SK-N-MC (cell line): Measurements from ENCODE around the gene NDST1.

ENCODE experiments used
- DNase-seq: peaks from one replicate; pipeline ENCODE4 v3.0.0-alpha.2; 2011; ENCODE audit warnings: low read depth, low spot score
- H3K27ac ChIP-seq: fragments of 200-600 bp; sonication (generic); 2 replicates; pipeline ENCODE4 v1.5.1; 2016; ENCODE audit warnings: mixed run types
- H3K36me3 ChIP-seq: fragments of 200-600 bp; sonication (generic); 2 replicates; pipeline ENCODE4 v1.6.1; 2017; ENCODE audit warnings: antibody characterized with exemption, low read length, mixed read lengths; ENCODE audit not compliant: insufficient read depth
- H3K4me3 ChIP-seq: fragments of 200-600 bp; sonication (generic); 2 replicates; pipeline ENCODE4 v1.5.1; 2016
- H3K9ac ChIP-seq: fragments of 200-600 bp; sonication (generic); 2 replicates; pipeline ENCODE4 v1.8.0; 2017; ENCODE audit warnings: mixed run types, mixed read lengths; ENCODE audit not compliant: insufficient read length
- H3K9me3 ChIP-seq: fragments of 200-600 bp; sonication (generic); 2 replicates; pipeline ENCODE4 v1.6.1; 2017; ENCODE audit warnings: low read depth, mild to moderate bottlenecking, antibody characterized with exemption, low read length, moderate library complexity, mixed read lengths
- EZH2 ChIP-seq: fragments of 200-600 bp; sonication (generic); IDR thresholded peaks from one replicate; pipeline ENCODE4 v1.6.1; 2017; ENCODE audit warnings: antibody characterized with exemption
- FOXP2 ChIP-seq: optimal IDR thresholded peaks from 2 replicates; pipeline ENCODE3; 2011; ENCODE audit warnings: mild to moderate bottlenecking, moderate library complexity; ENCODE audit not compliant: insufficient read depth; ENCODE audit errors: extremely low read length, control extremely low read depth
- POLR2AphosphoS5 ChIP-seq: IDR thresholded peaks from 2 replicates; pipeline ENCODE4 v1.6.1; 2012; ENCODE audit warnings: mild to moderate bottlenecking, low read depth, low read length, borderline replicate concordance

The NDST1 gene

DNA sequence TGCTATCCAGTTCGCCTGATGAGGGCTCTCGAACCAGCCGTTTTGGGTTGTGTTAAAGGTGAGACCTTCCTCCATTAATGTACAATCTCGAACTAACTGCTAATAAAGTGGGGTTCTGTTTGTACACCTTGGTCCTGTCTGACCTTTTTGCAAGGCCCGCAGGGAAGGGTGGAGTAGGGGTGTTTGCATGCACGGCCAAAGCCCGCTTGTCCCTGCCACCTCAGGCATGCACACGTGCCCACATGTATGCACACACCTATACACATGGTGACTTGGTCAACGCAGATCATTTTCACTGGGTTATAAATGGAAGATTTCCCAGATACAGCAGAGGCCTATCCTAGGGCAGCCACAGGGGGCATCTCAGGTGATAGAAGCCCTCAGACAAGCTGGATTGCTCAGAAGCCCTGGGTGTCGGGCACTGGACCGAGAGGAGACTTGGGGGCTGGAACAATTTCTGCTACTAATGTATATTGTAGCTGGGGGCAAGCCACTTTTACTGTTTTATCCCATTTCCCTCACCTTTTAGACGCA, 50.2 kb downstream of the NDST1 start:
- no peak for DNase-seq
- H3K9me3 ChIP-seq, result no peaks in the 10 kb centered on the region
- H3K27ac ChIP-seq, result no peak overlapping the region
- H3K9ac ChIP-seq, result no peak overlapping the region
- no peak overlapping the region for H3K4me3 ChIP-seq
- no peak for TF ChIP-seq EZH2
- TF ChIP-seq FOXP2, result no peak
- no peak for TF ChIP-seq POLR2AphosphoS5
- H3K36me3 ChIP-seq, result no peaks in the 10 kb centered on the region; the same call in 1 of the 2 replicates

GRCh38 chr5:150559088-150559487, 51.2 kb downstream of the NDST1 start:
- no peaks in the 10 kb centered on the region for H3K36me3 ChIP-seq
- no peak overlapping the region for H3K4me3 ChIP-seq
- TF ChIP-seq EZH2, result no peak
- no peak for TF ChIP-seq POLR2AphosphoS5
- TF ChIP-seq FOXP2, result no peak
- no peak for DNase-seq
- no peaks in the 10 kb centered on the region for H3K9me3 ChIP-seq
- H3K27ac ChIP-seq, result no peak overlapping the region
- H3K9ac ChIP-seq, result no peak overlapping the region

DNA sequence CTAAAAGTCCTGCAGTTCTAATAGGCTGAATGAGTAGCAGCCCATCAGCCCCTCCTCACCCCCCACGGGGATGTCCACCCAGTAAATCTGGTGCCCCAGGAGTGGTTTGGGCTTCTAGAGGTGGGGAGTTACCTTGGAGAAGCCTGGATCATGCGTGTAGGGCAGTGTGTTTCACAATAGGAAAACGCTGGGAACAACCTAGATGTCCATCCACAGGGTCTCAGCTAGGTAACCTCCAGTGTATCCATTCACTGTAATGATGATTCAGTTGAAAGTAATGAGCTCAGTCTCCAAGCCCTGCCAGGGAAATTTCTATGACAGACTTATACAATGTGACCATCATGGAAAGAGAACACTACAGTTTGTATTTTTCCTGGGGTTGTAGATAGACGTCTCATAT, 51.8 kb downstream of the NDST1 start:
- H3K4me3 ChIP-seq, result no peak overlapping the region
- DNase-seq, result no peak
- no peaks in the 10 kb centered on the region for H3K36me3 ChIP-seq
- no peak overlapping the region for H3K27ac ChIP-seq
- no peak for TF ChIP-seq FOXP2
- no peaks in the 10 kb centered on the region for H3K9me3 ChIP-seq
- H3K9ac ChIP-seq, result no peak overlapping the region

- Histone ChIP-seq H3K9ac (no peak overlapping the region), H3K9me3 (no peaks in the 10 kb centered on the region), H3K4me3 (no peak overlapping the region), H3K27ac (no peak overlapping the region), H3K36me3 (no peaks in the 10 kb centered on the region)
- peak; percentile 78 for DNase-seq
- TF ChIP-seq POLR2AphosphoS5 (no peak), FOXP2 (no peak), EZH2 (no peak)
Observed at GRCh38 chr5:150560401-150561191, 52.7 kb downstream of the NDST1 start.

GRCh38 chr5:150561192-150561512, 53.2 kb downstream of the NDST1 start:
- H3K4me3 ChIP-seq, result no peak overlapping the region
- no peaks in the 10 kb centered on the region for H3K9me3 ChIP-seq
- no peak for DNase-seq
- no peak overlapping the region for H3K27ac ChIP-seq
- no peak overlapping the region for H3K9ac ChIP-seq
- H3K36me3 ChIP-seq, result no peaks in the 10 kb centered on the region
- no peak for TF ChIP-seq FOXP2
- no peak for TF ChIP-seq EZH2
- TF ChIP-seq POLR2AphosphoS5, result no peak

- no peak for TF ChIP-seq EZH2
- no peak for DNase-seq
- no peak overlapping the region for H3K27ac ChIP-seq
- H3K9ac ChIP-seq, result no peak overlapping the region
- no peaks in the 10 kb centered on the region for H3K36me3 ChIP-seq
- no peaks in the 10 kb centered on the region for H3K9me3 ChIP-seq
- no peak overlapping the region for H3K4me3 ChIP-seq
Observed at GRCh38 chr5:150561571-150562275, 53.8 kb downstream of the NDST1 start.

GRCh38 chr5:150562832-150563231, 54.9 kb downstream of the NDST1 start:
- peak; percentile 63 for DNase-seq
- TF ChIP-seq EZH2 (no peak), FOXP2 (no peak), POLR2AphosphoS5 (no peak)
- Histone ChIP-seq H3K27ac (no peak overlapping the region), H3K36me3 (no peaks in the 10 kb centered on the region), H3K9ac (no peak overlapping the region), H3K9me3 (no peaks in the 10 kb centered on the region), H3K4me3 (no peak overlapping the region)

DNA sequence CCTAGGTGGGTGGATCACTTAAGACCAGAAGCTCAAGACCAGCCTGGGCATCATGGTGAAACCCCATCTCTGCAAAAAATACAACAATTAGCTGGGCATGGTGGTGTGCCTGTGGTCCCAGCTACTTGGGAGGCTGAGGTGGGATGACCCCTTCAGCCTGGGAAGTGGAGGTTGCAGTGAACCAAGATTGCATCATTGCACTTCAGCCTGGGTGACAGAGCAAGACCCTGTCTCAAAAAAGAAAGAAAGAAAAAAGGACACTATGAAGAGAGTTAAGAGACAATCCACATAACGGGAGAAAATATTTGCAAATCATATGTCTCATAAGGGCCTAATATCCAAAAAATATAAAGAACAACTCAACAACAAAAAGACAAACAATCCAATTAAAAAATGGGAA, 57.9 kb downstream of the NDST1 start:
- H3K9ac ChIP-seq, result no peak overlapping the region
- H3K4me3 ChIP-seq, result no peak overlapping the region

GRCh38 chr5:150567031-150567717, 59.2 kb downstream of the NDST1 start:
- H3K27ac ChIP-seq, result peak overlapping the region; percentile 2; the same call in 1 of the 2 replicates
- no peak overlapping the region for H3K9ac ChIP-seq
- H3K9me3 ChIP-seq, result no peaks in the 10 kb centered on the region
- no peak overlapping the region for H3K4me3 ChIP-seq
- no peak for DNase-seq
- no peaks in the 10 kb centered on the region for H3K36me3 ChIP-seq
- TF ChIP-seq FOXP2 (no peak), POLR2AphosphoS5 (no peak), EZH2 (no peak)

More for the DNA sequence above, 57.9 kb downstream of the NDST1 start:
- no peak for DNase-seq
- Histone ChIP-seq H3K9me3 (no peaks in the 10 kb centered on the region), H3K27ac (no peak overlapping the region), H3K36me3 (no peaks in the 10 kb centered on the region)
- TF ChIP-seq FOXP2 (no peak), POLR2AphosphoS5 (no peak), EZH2 (no peak)
